NCI-H2171 (cell line): ENCODE data around the gene CFAP70.
"Not testable (repeated sequence)": the region's sequence is repeated elsewhere in the genome, so short reads cannot be mapped to it uniquely, and the experiment has no call there.

Source experiments
- DNase-seq: peaks from one replicate; lab custom pipeline; 2025; lab: John Stamatoyannopoulos, UW

CFAP70 gene

GRCh38 chr10:73339436-73339835 lies 19.2 kb downstream of the CFAP70 start:
- DNase-seq = no peak

- no peak for DNase-seq
Observed at GRCh38 chr10:73338801-73339368, 19.8 kb downstream of the CFAP70 start.

- no peak for DNase-seq
Observed at GRCh38 chr10:73333202-73333601, 25.5 kb downstream of the CFAP70 start.

GRCh38 chr10:73332379-73332778 lies 26.3 kb downstream of the CFAP70 start:
- DNase-seq = no peak

GRCh38 chr10:73328523-73328922 lies 30.1 kb downstream of the CFAP70 start:
- DNase-seq = not testable (repeated sequence)

- DNase-seq = not testable (repeated sequence)
Observed at GRCh38 chr10:73325290-73325689, 33.4 kb downstream of the CFAP70 start.

GRCh38 chr10:73323582-73323981 lies 35.1 kb downstream of the CFAP70 start:
- not testable (repeated sequence) for DNase-seq

GRCh38 chr10:73310475-73310874 lies 48.2 kb downstream of the CFAP70 start:
- DNase-seq = no peak

- no peak for DNase-seq
Observed at GRCh38 chr10:73307203-73307800, 51.4 kb downstream of the CFAP70 start.

- no peak for DNase-seq
Observed at GRCh38 chr10:73306171-73306708, 52.4 kb downstream of the CFAP70 start.

- DNase-seq = no peak
Observed at GRCh38 chr10:73296946-73297345, 61.7 kb downstream of the CFAP70 start.

- no peak for DNase-seq
Observed at GRCh38 chr10:73293461-73293860, 65.2 kb downstream of the CFAP70 start.

- no peak for DNase-seq
Observed at GRCh38 chr10:73289958-73290357, 68.7 kb downstream of the CFAP70 start.

GRCh38 chr10:73287441-73287840 lies 71.2 kb downstream of the CFAP70 start:
- DNase-seq = no peak

GRCh38 chr10:73281097-73281496 lies 77.6 kb downstream of the CFAP70 start:
- DNase-seq = no peak

GRCh38 chr10:73264423-73264822 lies 94.2 kb downstream of the CFAP70 start:
- no peak for DNase-seq

- no peak for DNase-seq
Observed at GRCh38 chr10:73263693-73264347, 94.8 kb downstream of the CFAP70 start.

GRCh38 chr10:73262880-73263555 lies 95.6 kb downstream of the CFAP70 start:
- no peak for DNase-seq

GRCh38 chr10:73262105-73262730 lies 96.4 kb downstream of the CFAP70 start:
- no peak for DNase-seq

- DNase-seq = no peak
Observed at GRCh38 chr10:73261362-73261995, 97.2 kb downstream of the CFAP70 start.

GRCh38 chr10:73258612-73259011 lies 100.1 kb downstream of the CFAP70 start:
- not testable (repeated sequence) for DNase-seq

GRCh38 chr10:73253225-73253555 lies 105.5 kb downstream of the CFAP70 start:
- no peak for DNase-seq
